ENCODE measurements around the gene RTF2. TPM values are rescaled to one million over a fixed set of nuclear protein-coding genes. Genes with fewer than 3 reads are reported as not detected.

Gene RTF2
- total and polyA plus RNA-seq, 2 of the 4 experiments (the other 2 are of a cell fraction), result 102 to 109 TPM

- intact Hi-C loops (cut with micrococcal nuclease), result no loop called here
- Histone ChIP-seq H3K14ac (replicated peaks; ENCODE audit: low read depth, low read length) (peak overlapping the region; percentile 90), H3K4me2 (ENCODE audit: low read depth, low read length) (no peak overlapping the region), H3K4me1 (ENCODE audit: control insufficient read depth, insufficient read depth, low read length) (peaks cover 43% of the 10 kb centered on the region), H4K5ac (ENCODE audit: low read depth, low read length) (peak overlapping the region; percentile 86), H3K9me1 (ENCODE audit: insufficient read depth, low read length) (peaks cover 31% of the 10 kb centered on the region), H2BK120ac (ENCODE audit: low read depth, low read length) (peak overlapping the region; percentile 97), H2BK15ac (ENCODE audit: low read depth, low read length) (peak overlapping the region; percentile 99; the same call in 2 of the 3 replicates), H3K9ac (ENCODE audit: low read depth, low read length) (peak overlapping the region; percentile 43; the same call in 1 of the 2 replicates), H2BK5ac (ENCODE audit: low read depth, low read length, poor library complexity, severe bottlenecking) (peak overlapping the region; percentile 97), H2AFZ (replicated peaks; ENCODE audit: low read length, poor library complexity) (no peak overlapping the region), H3K79me1 (ENCODE audit: low read depth in 1 of 2, low read length in 2 of 2) (peaks cover 38 to 74% of the 10 kb centered on the region in 2 experiments), H3K18ac (ENCODE audit: low read depth, low read length) (peak overlapping the region; percentile 79), H3K4ac (ENCODE audit: low read depth, low read length) (peak overlapping the region; percentile 96), H3K27me3 (ENCODE audit: control insufficient read depth, insufficient read depth, low read length) (no peaks in the 10 kb centered on the region), H2AK5ac (ENCODE audit: low read depth, low read length) (peak overlapping the region; percentile 97), H3K9me3 (ENCODE audit: control insufficient read depth, insufficient read depth, low read length) (no peaks in the 10 kb centered on the region), H3K4me3 (ENCODE audit: insufficient read depth, low read depth, low read length) (no peak overlapping the region), H2AK9ac (replicated peaks; ENCODE audit: low read depth, low read length, poor library complexity) (peak overlapping the region; percentile 80), H3K27ac (ENCODE audit: insufficient read depth, low read length) (peak overlapping the region; percentile 96), H2BK20ac (ENCODE audit: low read depth, low read length) (peak overlapping the region; percentile 91), H3K36me3 (ENCODE audit: control insufficient read depth, insufficient read depth, low read length) (peaks cover 9% of the 10 kb centered on the region), H4K20me1 (ENCODE audit: insufficient read depth, low read length) (no peaks in the 10 kb centered on the region), H4K91ac (ENCODE audit: insufficient read depth, low read depth, low read length) (peak overlapping the region; percentile 98), H3K56ac (ENCODE audit: extremely low read depth, insufficient read depth, low read length) (0 out of 2 replicates have a peak overlapping the region, but pooled peaks have one; percentile 30), H4K8ac (ENCODE audit: low read depth in 2 of 2, low read length in 2 of 2) (peak overlapping the region; percentile 91 to 94), H3K23ac (ENCODE audit: low read depth, low read length) (peak overlapping the region; percentile 88)
- DNase-seq (no peak), ATAC-seq (ENCODE audit: low read depth) (no peak)
- BruUV-seq (replicated peaks), result no TSS peak
- POLR2A ChIA-PET (ENCODE audit: unreplicated experiment), result interaction anchor here (0.9 to 1.7 kb wide), 3 partner anchors 10 to 12 kb away, joined by 3 to 7 read pairs (median 7); no protein-coding TSS in a partner anchor
- TF ChIP-seq CEBPB (IDR thresholded peaks at IDR 0.05; ENCODE audit: low read depth, low read length) (no peak), ELK1 (IDR thresholded peaks at IDR 0.05; ENCODE audit: borderline replicate concordance, low read depth, low read length) (no peak), CHD1 (IDR thresholded peaks at IDR 0.05; ENCODE audit: low read depth, low read length) (no peak), RFX5 (IDR thresholded peaks at IDR 0.05; ENCODE audit: low read depth, low read length) (no peak), MXI1 (IDR thresholded peaks at IDR 0.05; ENCODE audit: borderline replicate concordance, low read depth, low read length) (no peak), RCOR1 (IDR thresholded peaks at IDR 0.05; ENCODE audit: insufficient replicate concordance, low read length) (no peak), MAZ (IDR thresholded peaks at IDR 0.05; ENCODE audit: borderline replicate concordance, low read depth, low read length) (no peak), FOS (IDR thresholded peaks at IDR 0.05; ENCODE audit: low read depth, low read length) (no peak), NFE2L2 (IDR thresholded peaks at IDR 0.05; ENCODE audit: low read depth, low read length) (no peak), RAD21 (IDR thresholded peaks at IDR 0.05; ENCODE audit: low read length) (no peak), USF2 (IDR thresholded peaks at IDR 0.05; ENCODE audit: low read depth, low read length) (no peak), POLR2A (IDR thresholded peaks at IDR 0.05; ENCODE audit: low read depth, low read length) (no peak), MAFK (IDR thresholded peaks at IDR 0.05; ENCODE audit: low read depth, low read length) (no peak), BHLHE40 (IDR thresholded peaks at IDR 0.05; ENCODE audit: low read depth, low read length) (no peak), SMC3 (IDR thresholded peaks at IDR 0.05; ENCODE audit: low read depth, low read length) (no peak)
- TF ChIP-seq, protein P1, sequence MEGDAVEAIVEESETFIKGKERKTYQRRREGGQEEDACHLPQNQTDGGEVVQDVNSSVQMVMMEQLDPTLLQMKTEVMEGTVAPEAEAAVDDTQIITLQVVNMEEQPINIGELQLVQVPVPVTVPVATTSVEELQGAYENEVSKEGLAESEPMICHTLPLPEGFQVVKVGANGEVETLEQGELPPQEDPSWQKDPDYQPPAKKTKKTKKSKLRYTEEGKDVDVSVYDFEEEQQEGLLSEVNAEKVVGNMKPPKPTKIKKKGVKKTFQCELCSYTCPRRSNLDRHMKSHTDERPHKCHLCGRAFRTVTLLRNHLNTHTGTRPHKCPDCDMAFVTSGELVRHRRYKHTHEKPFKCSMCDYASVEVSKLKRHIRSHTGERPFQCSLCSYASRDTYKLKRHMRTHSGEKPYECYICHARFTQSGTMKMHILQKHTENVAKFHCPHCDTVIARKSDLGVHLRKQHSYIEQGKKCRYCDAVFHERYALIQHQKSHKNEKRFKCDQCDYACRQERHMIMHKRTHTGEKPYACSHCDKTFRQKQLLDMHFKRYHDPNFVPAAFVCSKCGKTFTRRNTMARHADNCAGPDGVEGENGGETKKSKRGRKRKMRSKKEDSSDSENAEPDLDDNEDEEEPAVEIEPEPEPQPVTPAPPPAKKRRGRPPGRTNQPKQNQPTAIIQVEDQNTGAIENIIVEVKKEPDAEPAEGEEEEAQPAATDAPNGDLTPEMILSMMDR (conservative IDR thresholded peaks at IDR 0.05; ENCODE audit: low read depth, low read length), result no peak
- dilution Hi-C loops (cut with HindIII; ENCODE audit: low sequenced_read_pairs, unreplicated experiment), result no loop called here
- CTCF ChIA-PET, result no interaction called here
- no CpG with 5 or more reads among the region's 5 CpGs for WGBS, 2 experiments (ENCODE audit: extremely low coverage in 2 of 2, insufficient read length in 1 of 2)
- in situ Hi-C loops (cut with MboI; ENCODE audit: low sequenced_read_pairs), result no loop called here
Observed at GRCh38 chr20:56428410-56428809, 40.0 kb upstream of the RTF2 start.
